Liver (tissue), 3 donors: ENCODE results near the gene ADGRL2.

Source experiments
- EGR1 ChIP-seq, 2 donors: IDR thresholded peaks; 2 replicates each; pipeline ENCODE4 v1.6.1; 2016 to 2018; ENCODE audit warnings: antibody characterized with exemption in 2 of 2, low read depth in 2 of 2
- FOXA2 ChIP-seq: IDR thresholded peaks from 2 replicates; pipeline ENCODE4 v1.6.1; 2016; ENCODE audit warnings: antibody characterized with exemption
- GABPA ChIP-seq, 2 donors: IDR thresholded peaks in 1 of 2; conservative IDR thresholded peaks in 1 of 2; 2 replicates each; pipeline ENCODE4 v1.6.1; 2016; ENCODE audit warnings: antibody characterized with exemption in 2 of 2, mild to moderate bottlenecking in 1 of 2, moderate library complexity in 1 of 2
- HNF4G ChIP-seq: IDR thresholded peaks from 2 replicates; pipeline ENCODE4 v1.6.1; 2016; ENCODE audit warnings: antibody characterized with exemption
- JUND ChIP-seq, 2 donors: IDR thresholded peaks; 2 replicates each; pipeline ENCODE4 v1.6.1; 2016; ENCODE audit warnings: antibody characterized with exemption in 2 of 2
- RAD21 ChIP-seq, 2 donors: IDR thresholded peaks; 2 replicates each; pipeline ENCODE4 v1.6.1; 2016; ENCODE audit warnings: antibody characterized with exemption in 2 of 2, mild to moderate bottlenecking in 2 of 2
- RXRA ChIP-seq, 2 donors: IDR thresholded peaks; 2 replicates each; pipeline ENCODE4 v1.6.1; 2017 to 2018; ENCODE audit warnings: antibody characterized with exemption in 2 of 2, mild to moderate bottlenecking in 1 of 2
- SP1 ChIP-seq: IDR thresholded peaks from 2 replicates; pipeline ENCODE4 v1.6.1; 2018; ENCODE audit warnings: antibody characterized with exemption, mild to moderate bottlenecking
- TAF1 ChIP-seq: conservative IDR thresholded peaks from 2 replicates; pipeline ENCODE4 v1.6.1; 2016; ENCODE audit warnings: antibody characterized with exemption, mild to moderate bottlenecking
- TF ChIP-seq, protein P1 (sequence below): fragments of 150-350 bp; IDR thresholded peaks from 2 replicates; pipeline ENCODE4 v1.5.1; 2017; ENCODE audit warnings: improper control_type of control experiment, low read depth, low read length; ENCODE audit not compliant: missing input control
- TF ChIP-seq, protein P2 (sequence below): IDR thresholded peaks from 2 replicates; pipeline ENCODE4 v1.6.1; 2016; ENCODE audit warnings: antibody characterized with exemption
- TF ChIP-seq, protein P3 (sequence below): IDR thresholded peaks from 2 replicates; pipeline ENCODE4 v1.6.1; 2016; ENCODE audit warnings: antibody characterized with exemption
- TF ChIP-seq, protein P4 (sequence below): IDR thresholded peaks from 2 replicates; pipeline ENCODE4 v1.6.1; 2016; ENCODE audit warnings: antibody characterized with exemption, mild to moderate bottlenecking
- TF ChIP-seq, protein P5 (sequence below): IDR thresholded peaks from 2 replicates; pipeline ENCODE4 v1.6.1; 2016; ENCODE audit warnings: antibody characterized with exemption
- donor health status: healthy.
- donor health status: healthy.

DNA sequence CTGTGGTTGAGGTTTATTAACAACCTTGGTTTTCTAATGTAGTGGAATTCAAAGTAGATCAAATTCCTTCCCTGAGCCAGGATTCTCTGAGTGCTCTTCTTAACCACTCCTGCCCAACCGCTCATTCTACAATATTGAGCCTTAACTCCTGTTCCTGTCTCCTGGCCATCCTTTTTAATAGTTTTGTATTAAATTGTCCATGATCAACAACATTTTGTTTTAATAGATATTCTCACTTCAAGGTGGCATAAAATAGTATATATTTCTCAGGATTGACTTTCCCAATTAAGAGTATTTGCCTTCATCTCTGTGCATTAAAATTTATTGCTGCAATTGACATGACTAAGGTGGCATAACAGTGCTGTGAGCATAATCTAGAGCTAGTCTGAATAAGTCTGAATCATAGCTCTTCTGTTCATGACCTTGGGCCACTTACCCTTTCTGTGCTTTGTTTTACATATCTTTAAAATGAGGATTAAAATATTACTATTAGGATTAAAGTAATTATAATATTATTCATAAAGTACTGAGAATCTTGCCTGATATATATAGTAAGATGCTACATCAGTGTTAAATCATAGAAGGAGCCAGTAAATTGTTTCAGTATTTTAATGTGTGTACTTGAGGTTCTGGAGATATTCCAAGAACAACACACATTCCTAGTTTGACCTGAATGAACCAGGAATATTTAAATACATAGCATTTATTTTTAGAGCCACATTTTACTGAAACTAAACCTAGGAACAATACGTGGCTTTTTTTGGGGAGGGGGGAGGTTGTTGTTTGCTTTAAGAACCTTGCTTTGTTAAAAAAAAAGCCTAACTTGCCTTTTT, 76.4 kb downstream of the ADGRL2 start:
- TF ChIP-seq JUND (IDR thresholded peaks at IDR 0.05) (no peak), RXRA (IDR thresholded peaks at IDR 0.05) (no peak), SP1 (no peak), EGR1 (IDR thresholded peaks at IDR 0.05; ENCODE audit: low read depth in 2 of 2) (no peak), HNF4G (no peak), RAD21 (IDR thresholded peaks at IDR 0.05) (no peak), GABPA (IDR thresholded peaks at IDR 0.05 in 1 of 2, conservative IDR thresholded peaks at IDR 0.05 in 1 of 2) (no peak), FOXA2 (no peak), TAF1 (no peak)
- TF ChIP-seq, protein P1, sequence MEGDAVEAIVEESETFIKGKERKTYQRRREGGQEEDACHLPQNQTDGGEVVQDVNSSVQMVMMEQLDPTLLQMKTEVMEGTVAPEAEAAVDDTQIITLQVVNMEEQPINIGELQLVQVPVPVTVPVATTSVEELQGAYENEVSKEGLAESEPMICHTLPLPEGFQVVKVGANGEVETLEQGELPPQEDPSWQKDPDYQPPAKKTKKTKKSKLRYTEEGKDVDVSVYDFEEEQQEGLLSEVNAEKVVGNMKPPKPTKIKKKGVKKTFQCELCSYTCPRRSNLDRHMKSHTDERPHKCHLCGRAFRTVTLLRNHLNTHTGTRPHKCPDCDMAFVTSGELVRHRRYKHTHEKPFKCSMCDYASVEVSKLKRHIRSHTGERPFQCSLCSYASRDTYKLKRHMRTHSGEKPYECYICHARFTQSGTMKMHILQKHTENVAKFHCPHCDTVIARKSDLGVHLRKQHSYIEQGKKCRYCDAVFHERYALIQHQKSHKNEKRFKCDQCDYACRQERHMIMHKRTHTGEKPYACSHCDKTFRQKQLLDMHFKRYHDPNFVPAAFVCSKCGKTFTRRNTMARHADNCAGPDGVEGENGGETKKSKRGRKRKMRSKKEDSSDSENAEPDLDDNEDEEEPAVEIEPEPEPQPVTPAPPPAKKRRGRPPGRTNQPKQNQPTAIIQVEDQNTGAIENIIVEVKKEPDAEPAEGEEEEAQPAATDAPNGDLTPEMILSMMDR: no peak
- TF ChIP-seq, protein P2, sequence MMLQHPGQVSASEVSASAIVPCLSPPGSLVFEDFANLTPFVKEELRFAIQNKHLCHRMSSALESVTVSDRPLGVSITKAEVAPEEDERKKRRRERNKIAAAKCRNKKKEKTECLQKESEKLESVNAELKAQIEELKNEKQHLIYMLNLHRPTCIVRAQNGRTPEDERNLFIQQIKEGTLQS: no peak
- TF ChIP-seq, protein P3, sequence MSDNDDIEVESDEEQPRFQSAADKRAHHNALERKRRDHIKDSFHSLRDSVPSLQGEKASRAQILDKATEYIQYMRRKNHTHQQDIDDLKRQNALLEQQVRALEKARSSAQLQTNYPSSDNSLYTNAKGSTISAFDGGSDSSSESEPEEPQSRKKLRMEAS: no peak
- TF ChIP-seq, protein P4, sequence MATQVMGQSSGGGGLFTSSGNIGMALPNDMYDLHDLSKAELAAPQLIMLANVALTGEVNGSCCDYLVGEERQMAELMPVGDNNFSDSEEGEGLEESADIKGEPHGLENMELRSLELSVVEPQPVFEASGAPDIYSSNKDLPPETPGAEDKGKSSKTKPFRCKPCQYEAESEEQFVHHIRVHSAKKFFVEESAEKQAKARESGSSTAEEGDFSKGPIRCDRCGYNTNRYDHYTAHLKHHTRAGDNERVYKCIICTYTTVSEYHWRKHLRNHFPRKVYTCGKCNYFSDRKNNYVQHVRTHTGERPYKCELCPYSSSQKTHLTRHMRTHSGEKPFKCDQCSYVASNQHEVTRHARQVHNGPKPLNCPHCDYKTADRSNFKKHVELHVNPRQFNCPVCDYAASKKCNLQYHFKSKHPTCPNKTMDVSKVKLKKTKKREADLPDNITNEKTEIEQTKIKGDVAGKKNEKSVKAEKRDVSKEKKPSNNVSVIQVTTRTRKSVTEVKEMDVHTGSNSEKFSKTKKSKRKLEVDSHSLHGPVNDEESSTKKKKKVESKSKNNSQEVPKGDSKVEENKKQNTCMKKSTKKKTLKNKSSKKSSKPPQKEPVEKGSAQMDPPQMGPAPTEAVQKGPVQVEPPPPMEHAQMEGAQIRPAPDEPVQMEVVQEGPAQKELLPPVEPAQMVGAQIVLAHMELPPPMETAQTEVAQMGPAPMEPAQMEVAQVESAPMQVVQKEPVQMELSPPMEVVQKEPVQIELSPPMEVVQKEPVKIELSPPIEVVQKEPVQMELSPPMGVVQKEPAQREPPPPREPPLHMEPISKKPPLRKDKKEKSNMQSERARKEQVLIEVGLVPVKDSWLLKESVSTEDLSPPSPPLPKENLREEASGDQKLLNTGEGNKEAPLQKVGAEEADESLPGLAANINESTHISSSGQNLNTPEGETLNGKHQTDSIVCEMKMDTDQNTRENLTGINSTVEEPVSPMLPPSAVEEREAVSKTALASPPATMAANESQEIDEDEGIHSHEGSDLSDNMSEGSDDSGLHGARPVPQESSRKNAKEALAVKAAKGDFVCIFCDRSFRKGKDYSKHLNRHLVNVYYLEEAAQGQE: no peak
- TF ChIP-seq, protein P5, sequence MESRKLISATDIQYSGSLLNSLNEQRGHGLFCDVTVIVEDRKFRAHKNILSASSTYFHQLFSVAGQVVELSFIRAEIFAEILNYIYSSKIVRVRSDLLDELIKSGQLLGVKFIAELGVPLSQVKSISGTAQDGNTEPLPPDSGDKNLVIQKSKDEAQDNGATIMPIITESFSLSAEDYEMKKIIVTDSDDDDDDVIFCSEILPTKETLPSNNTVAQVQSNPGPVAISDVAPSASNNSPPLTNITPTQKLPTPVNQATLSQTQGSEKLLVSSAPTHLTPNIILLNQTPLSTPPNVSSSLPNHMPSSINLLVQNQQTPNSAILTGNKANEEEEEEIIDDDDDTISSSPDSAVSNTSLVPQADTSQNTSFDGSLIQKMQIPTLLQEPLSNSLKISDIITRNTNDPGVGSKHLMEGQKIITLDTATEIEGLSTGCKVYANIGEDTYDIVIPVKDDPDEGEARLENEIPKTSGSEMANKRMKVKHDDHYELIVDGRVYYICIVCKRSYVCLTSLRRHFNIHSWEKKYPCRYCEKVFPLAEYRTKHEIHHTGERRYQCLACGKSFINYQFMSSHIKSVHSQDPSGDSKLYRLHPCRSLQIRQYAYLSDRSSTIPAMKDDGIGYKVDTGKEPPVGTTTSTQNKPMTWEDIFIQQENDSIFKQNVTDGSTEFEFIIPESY: no peak
